ENCODE measurements around the gene REEP1. TPM values are rescaled to one million over a fixed set of nuclear protein-coding genes. Genes with fewer than 3 reads are reported as not detected.
"Not testable (repeated sequence)": the region's sequence is repeated elsewhere in the genome, so short reads cannot be mapped to it uniquely, and the experiment has no call there.

Gene REEP1
- total and polyA plus RNA-seq, 4 experiments from 2014 or later: 0.15 TPM; not detected in 3

- intact Hi-C loops (cut with micrococcal nuclease): no loop called here
- Mint-ChIP-seq H3K9me3 (no peaks in the 10 kb centered on the region), H3K4me1 (peaks cover 0 to 5% (median 1%) of the 10 kb centered on the region in 4 donors), H3K27me3 (no peaks in the 10 kb centered on the region), H3K4me3 (no peak overlapping the region), H3K36me3 (peaks cover 49 to 64% of the 10 kb centered on the region in 2 donors), H3K27ac (peak overlapping the region in 5 of 7 donors; percentile 26 to 53 (median 30))
- H3K9me3 ChIP-seq (ENCODE audit: control insufficient read depth in 1 of 2, low read length in 2 of 2): no peaks in the 10 kb centered on the region
- no peaks in the 10 kb centered on the region for H3K27me3 ChIP-seq (ENCODE audit: insufficient read depth, low read length)
- H3K36me3 ChIP-seq (ENCODE audit: insufficient read depth, low read length): peaks cover 60% of the 10 kb centered on the region
- CTCF ChIA-PET (ENCODE audit: partially characterized antibody): no interaction called here
- H3K27ac ChIP-seq (ENCODE audit: low read depth, low read length): no peak overlapping the region
- POLR2A ChIA-PET (ENCODE audit: partially characterized antibody): no interaction called here
- no peak for DNase-seq
- H3K4me1 ChIP-seq (ENCODE audit: insufficient read depth, low read length): no peaks in the 10 kb centered on the region
- H3K4me3 ChIP-seq (ENCODE audit: low read length in 2 of 2): no peak overlapping the region
Measured at GRCh38 chr2:86211033-86211795, 126.2 kb downstream of the REEP1 start.

- POLR2A ChIA-PET (ENCODE audit: partially characterized antibody): interaction anchor here (1.3 kb wide), 1 partner anchor 9 kb away, joined by 4 read pairs; no protein-coding TSS in a partner anchor
- Mint-ChIP-seq H3K27me3 (no peaks in the 10 kb centered on the region), H3K9me3 (no peaks in the 10 kb centered on the region), H3K27ac (no peak overlapping the region), H3K36me3 (peaks cover 26 to 38% of the 10 kb centered on the region in 2 donors), H3K4me1 (peaks cover 19 to 42% (median 27%) of the 10 kb centered on the region in 4 donors), H3K4me3 (no peak overlapping the region)
- CTCF ChIA-PET (ENCODE audit: partially characterized antibody): no interaction called here
- DNase-seq: no peak
- Histone ChIP-seq H3K4me3 (ENCODE audit: low read length in 2 of 2) (no peak overlapping the region), H3K27ac (ENCODE audit: low read depth, low read length) (no peak overlapping the region), H3K4me1 (ENCODE audit: insufficient read depth, low read length) (peaks cover 19% of the 10 kb centered on the region), H3K9me3 (ENCODE audit: control insufficient read depth in 1 of 2, low read length in 2 of 2) (no peaks in the 10 kb centered on the region), H3K36me3 (ENCODE audit: insufficient read depth, low read length) (peaks cover 36% of the 10 kb centered on the region), H3K27me3 (ENCODE audit: insufficient read depth, low read length) (no peaks in the 10 kb centered on the region)
- intact Hi-C loops (cut with micrococcal nuclease): no loop called here
Measured at GRCh38 chr2:86204458-86204857, 133.0 kb downstream of the REEP1 start.

- Histone ChIP-seq H3K27me3 (ENCODE audit: insufficient read depth, low read length) (no peaks in the 10 kb centered on the region), H3K36me3 (ENCODE audit: insufficient read depth, low read length) (peaks cover 28% of the 10 kb centered on the region), H3K4me1 (ENCODE audit: insufficient read depth, low read length) (peaks cover 23% of the 10 kb centered on the region), H3K9me3 (ENCODE audit: control insufficient read depth in 1 of 2, low read length in 2 of 2) (no peaks in the 10 kb centered on the region), H3K27ac (ENCODE audit: low read depth, low read length) (no peak overlapping the region), H3K4me3 (ENCODE audit: low read length in 2 of 2) (no peak overlapping the region)
- Mint-ChIP-seq H3K27ac (peak overlapping the region in 2 of 7 donors; percentile 3 to 4), H3K27me3 (no peaks in the 10 kb centered on the region), H3K36me3 (peaks cover 20 to 33% of the 10 kb centered on the region in 2 donors), H3K4me3 (no peak overlapping the region), H3K9me3 (no peaks in the 10 kb centered on the region), H3K4me1 (peaks cover 22 to 47% (median 33%) of the 10 kb centered on the region in 4 donors)
- ChIA-PET CTCF (ENCODE audit: partially characterized antibody) (interaction anchor here (1.0 kb wide), 1 partner anchor 17 kb away, joined by 3 read pairs; no protein-coding TSS in a partner anchor), POLR2A (ENCODE audit: partially characterized antibody) (no interaction called here)
- intact Hi-C loops (cut with micrococcal nuclease): no loop called here
- DNase-seq: no peak
Measured at GRCh38 chr2:86203614-86204013, 133.8 kb downstream of the REEP1 start.

- intact Hi-C loops (cut with micrococcal nuclease): no loop called here
- Mint-ChIP-seq H3K9me3 (no peaks in the 10 kb centered on the region), H3K4me1 (peaks cover 24 to 47% (median 36%) of the 10 kb centered on the region in 4 donors), H3K36me3 (peaks cover 18 to 30% of the 10 kb centered on the region in 2 donors), H3K4me3 (no peak overlapping the region), H3K27me3 (no peaks in the 10 kb centered on the region), H3K27ac (no peak overlapping the region)
- Histone ChIP-seq H3K4me1 (ENCODE audit: insufficient read depth, low read length) (peaks cover 24% of the 10 kb centered on the region), H3K27me3 (ENCODE audit: insufficient read depth, low read length) (no peaks in the 10 kb centered on the region), H3K36me3 (ENCODE audit: insufficient read depth, low read length) (peaks cover 19% of the 10 kb centered on the region), H3K9me3 (ENCODE audit: control insufficient read depth in 1 of 2, low read length in 2 of 2) (no peaks in the 10 kb centered on the region), H3K27ac (ENCODE audit: low read depth, low read length) (no peak overlapping the region), H3K4me3 (ENCODE audit: low read length in 2 of 2) (no peak overlapping the region)
- POLR2A ChIA-PET (ENCODE audit: partially characterized antibody): no interaction called here
- no peak for DNase-seq
- CTCF ChIA-PET (ENCODE audit: partially characterized antibody): interaction anchor here (1.0 kb wide), 2 partner anchors 13 to 18 kb away, joined by 3 read pairs; no protein-coding TSS in a partner anchor
Measured at GRCh38 chr2:86202702-86203101, 134.7 kb downstream of the REEP1 start.

- Histone ChIP-seq H3K4me3 (ENCODE audit: low read length in 2 of 2) (no peak overlapping the region), H3K4me1 (ENCODE audit: insufficient read depth, low read length) (peaks cover 24% of the 10 kb centered on the region), H3K27ac (ENCODE audit: low read depth, low read length) (no peak overlapping the region), H3K36me3 (ENCODE audit: insufficient read depth, low read length) (peaks cover 15% of the 10 kb centered on the region), H3K27me3 (ENCODE audit: insufficient read depth, low read length) (no peaks in the 10 kb centered on the region), H3K9me3 (ENCODE audit: control insufficient read depth in 1 of 2, low read length in 2 of 2) (no peaks in the 10 kb centered on the region)
- Mint-ChIP-seq H3K36me3 (peaks cover 18 to 28% of the 10 kb centered on the region in 2 donors), H3K4me1 (peaks cover 24 to 47% (median 36%) of the 10 kb centered on the region in 4 donors), H3K27me3 (no peaks in the 10 kb centered on the region), H3K9me3 (no peaks in the 10 kb centered on the region), H3K27ac (peak overlapping the region in 3 of 7 donors; percentile 11 to 55 (median 51)), H3K4me3 (peak overlapping the region in 2 of 8 donors; percentile 10 to 13)
- ChIA-PET CTCF (ENCODE audit: partially characterized antibody) (interaction anchor here (1.0 kb wide), 1 partner anchor 13 kb away, joined by 3 read pairs; no protein-coding TSS in a partner anchor), POLR2A (ENCODE audit: partially characterized antibody) (no interaction called here)
- no peak for DNase-seq
- intact Hi-C loops (cut with micrococcal nuclease): no loop called here
Measured at GRCh38 chr2:86202336-86202692, 135.1 kb downstream of the REEP1 start.

GRCh38 chr2:86201671-86202335 lies 135.6 kb downstream of the REEP1 start:
- Mint-ChIP-seq H3K27ac (peak overlapping the region in 4 of 7 donors; percentile 51 to 70 (median 56)), H3K4me1 (peaks cover 27 to 49% (median 38%) of the 10 kb centered on the region in 4 donors), H3K4me3 (peak overlapping the region in 5 of 8 donors; percentile 10 to 43 (median 22)), H3K27me3 (no peaks in the 10 kb centered on the region), H3K9me3 (no peaks in the 10 kb centered on the region), H3K36me3 (peaks cover 14 to 24% of the 10 kb centered on the region in 2 donors)
- H3K36me3 ChIP-seq (ENCODE audit: insufficient read depth, low read length): peaks cover 10% of the 10 kb centered on the region
- H3K9me3 ChIP-seq (ENCODE audit: control insufficient read depth in 1 of 2, low read length in 2 of 2): no peaks in the 10 kb centered on the region
- H3K4me1 ChIP-seq (ENCODE audit: insufficient read depth, low read length): peaks cover 24% of the 10 kb centered on the region
- POLR2A ChIA-PET (ENCODE audit: partially characterized antibody): interaction anchor here (1.0 kb wide), 1 partner anchor 30 kb away, joined by 4 read pairs; no protein-coding TSS in a partner anchor
- H3K4me3 ChIP-seq (ENCODE audit: low read length in 2 of 2): no peak overlapping the region
- H3K27me3 ChIP-seq (ENCODE audit: insufficient read depth, low read length): no peaks in the 10 kb centered on the region
- CTCF ChIA-PET (ENCODE audit: partially characterized antibody): interaction anchor here (1.0 to 3.3 kb wide), 2 partner anchors 9 to 19 kb away, joined by 3 to 11 read pairs; no protein-coding TSS in a partner anchor
- H3K27ac ChIP-seq (ENCODE audit: low read depth, low read length): no peak overlapping the region
- DNase-seq: no peak
- intact Hi-C loops (cut with micrococcal nuclease): no loop called here

- H3K4me3 ChIP-seq (ENCODE audit: low read length in 2 of 2); H3K9me3 ChIP-seq (ENCODE audit: control insufficient read depth in 1 of 2, low read length in 2 of 2); H3K36me3 ChIP-seq (ENCODE audit: insufficient read depth, low read length); intact Hi-C loops (cut with micrococcal nuclease); H3K27ac ChIP-seq (ENCODE audit: low read depth, low read length); H3K27me3 Mint-ChIP-seq; DNase-seq; H3K27me3 ChIP-seq (ENCODE audit: insufficient read depth, low read length); H3K9me3 Mint-ChIP-seq: not testable (repeated sequence)
- H3K27ac Mint-ChIP-seq: peak overlapping the region in 4 of 7 donors; percentile 16 to 97 (median 82)
- peak overlapping the region; percentile 63 to 100 (median 90) for H3K4me3 Mint-ChIP-seq
- ChIA-PET CTCF (ENCODE audit: partially characterized antibody) (interaction anchor here (0.8 to 3.3 kb wide), 3 partner anchors 8 to 373 kb away, joined by 3 to 11 read pairs (median 3); no protein-coding TSS in a partner anchor), POLR2A (ENCODE audit: partially characterized antibody) (interaction anchor here (1.0 to 7.5 kb wide), 4 partner anchors 16 to 241 kb away, joined by 4 to 94 read pairs (median 13); partner anchors contain the start of genes KDM3A, POLR1A and PTCD3)
- peaks cover 30% of the 10 kb centered on the region for H3K4me1 ChIP-seq (ENCODE audit: insufficient read depth, low read length)
- H3K4me1 Mint-ChIP-seq: peaks cover 32 to 54% (median 43%) of the 10 kb centered on the region in 4 donors
- H3K36me3 Mint-ChIP-seq: peaks cover 5 to 19% of the 10 kb centered on the region in 2 donors
Measured at GRCh38 chr2:86200564-86200963, 136.9 kb downstream of the REEP1 start.

All from CD4-positive, alpha-beta memory T cell (primary cell).